ENCODE measurements around the gene IFNAR1. TPM values are rescaled to one million over a fixed set of nuclear protein-coding genes. Genes with fewer than 3 reads are reported as not detected.
"Not testable (repeated sequence)": the region's sequence is repeated elsewhere in the genome, so short reads cannot be mapped to it uniquely, and the experiment has no call there.

IFNAR1 gene
- total RNA-seq, 1 donor from 2014 or later = 16.4 TPM

- no peak for DNase-seq (ENCODE audit: low read depth in 2 of 2)
Measured at GRCh38 chr21:33305938-33306337, 18.8 kb upstream of the IFNAR1 start.

- no peak for DNase-seq (ENCODE audit: low read depth in 2 of 2)
Measured at GRCh38 chr21:33308586-33309490, 15.9 kb upstream of the IFNAR1 start.

- no peak for DNase-seq (ENCODE audit: low read depth in 2 of 2)
Measured at GRCh38 chr21:33309778-33310177, 15.0 kb upstream of the IFNAR1 start.

- no peak for DNase-seq (ENCODE audit: low read depth in 2 of 2)
Measured at GRCh38 chr21:33312121-33312520, 12.6 kb upstream of the IFNAR1 start.

GRCh38 chr21:33313183-33313582, 11.6 kb upstream of the IFNAR1 start:
- no peak for DNase-seq (ENCODE audit: low read depth in 2 of 2)

GRCh38 chr21:33313611-33314010, 11.2 kb upstream of the IFNAR1 start:
- DNase-seq (ENCODE audit: low read depth in 2 of 2) = no peak

GRCh38 chr21:33314111-33314510, 10.7 kb upstream of the IFNAR1 start:
- DNase-seq (ENCODE audit: low read depth in 2 of 2) = no peak

- DNase-seq (ENCODE audit: low read depth in 2 of 2) = no peak
Measured at GRCh38 chr21:33315946-33316710, 8.6 kb upstream of the IFNAR1 start.

- no peak for DNase-seq (ENCODE audit: low read depth in 2 of 2)
Measured at GRCh38 chr21:33317145-33317544, 7.6 kb upstream of the IFNAR1 start.

GRCh38 chr21:33317786-33318486, 6.8 kb upstream of the IFNAR1 start:
- no peak for DNase-seq (ENCODE audit: low read depth in 2 of 2)

GRCh38 chr21:33321005-33321404, 3.8 kb upstream of the IFNAR1 start:
- not testable (repeated sequence) for DNase-seq (ENCODE audit: low read depth in 2 of 2)

- DNase-seq (ENCODE audit: low read depth in 2 of 2) = not testable (repeated sequence)
Measured at GRCh38 chr21:33323610-33324009, 1.2 kb upstream of the IFNAR1 start.

- DNase-seq (ENCODE audit: low read depth in 2 of 2) = peak; percentile 54 to 83
Measured at GRCh38 chr21:33325222-33326067, 675 bp downstream of the IFNAR1 start.

- no peak for DNase-seq (ENCODE audit: low read depth in 2 of 2)
Measured at GRCh38 chr21:33327326-33327725, 2.6 kb downstream of the IFNAR1 start.

GRCh38 chr21:33327792-33328433, 3.1 kb downstream of the IFNAR1 start:
- DNase-seq (ENCODE audit: low read depth in 2 of 2) = no peak

- DNase-seq (ENCODE audit: low read depth in 2 of 2) = no peak
Measured at GRCh38 chr21:33330726-33331125, 6.0 kb downstream of the IFNAR1 start.

- DNase-seq (ENCODE audit: low read depth in 2 of 2) = no peak
Measured at GRCh38 chr21:33332143-33332542, 7.4 kb downstream of the IFNAR1 start.

GRCh38 chr21:33334191-33334590, 9.4 kb downstream of the IFNAR1 start:
- DNase-seq (ENCODE audit: low read depth in 2 of 2) = no peak

- DNase-seq (ENCODE audit: low read depth in 2 of 2) = no peak
Measured at GRCh38 chr21:33334824-33335223, 10.1 kb downstream of the IFNAR1 start.

- no peak for DNase-seq (ENCODE audit: low read depth in 2 of 2)
Measured at GRCh38 chr21:33339135-33339534, 14.4 kb downstream of the IFNAR1 start.

- DNase-seq (ENCODE audit: low read depth in 2 of 2) = no peak
Measured at GRCh38 chr21:33339918-33340317, 15.1 kb downstream of the IFNAR1 start.

Data from dermis microvascular lymphatic vessel endothelial cell (primary cell).